ENCODE measurements around the gene FXYD2. TPM values are rescaled to one million over a fixed set of nuclear protein-coding genes. Genes with fewer than 3 reads are reported as not detected.

Gene FXYD2
- total RNA-seq: 0.48 and 0.51 TPM in 2 replicates

- Mint-ChIP-seq H3K4me1 (ENCODE audit: low read depth) (peaks cover 30% of the 10 kb centered on the region), H3K27me3 (ENCODE audit: low read depth) (no peaks in the 10 kb centered on the region), H3K27ac (no peak within 1 kb of the TSS), H3K9me3 (no peaks in the 10 kb centered on the region), H3K36me3 (ENCODE audit: low read depth) (no peaks in the 10 kb centered on the region), H3K4me3 (ENCODE audit: low read depth) (no peak within 1 kb of the TSS)
- DNase-seq (ENCODE audit: low spot score): no peak
- intact Hi-C loops (cut with micrococcal nuclease): no loop called here
Observed at GRCh38 chr11:117824571-117825537, at the start of gene FXYD2. Gene FXYD2, minus strand, starts transcription at chr11:117824744. Its CDS starts 66 bp downstream, at chr11:117824678.

GRCh38 chr11:117873828-117874125 is 49.2 kb upstream of the FXYD2 start:
- H3K27me3 Mint-ChIP-seq (ENCODE audit: low read depth): peaks cover 51% of the 10 kb centered on the region

GRCh38 chr11:117872975-117873827 is 48.7 kb upstream of the FXYD2 start:
- peaks cover 15% of the 10 kb centered on the region for H3K4me1 Mint-ChIP-seq (ENCODE audit: low read depth)
- DNase-seq (ENCODE audit: low spot score): no peak
- intact Hi-C loops (cut with micrococcal nuclease): no loop called here
- no peak overlapping the region for H3K4me3 Mint-ChIP-seq (ENCODE audit: low read depth)
- no peaks in the 10 kb centered on the region for H3K36me3 Mint-ChIP-seq (ENCODE audit: low read depth)
- H3K27me3 Mint-ChIP-seq (ENCODE audit: low read depth): peaks cover 46% of the 10 kb centered on the region
- no peak overlapping the region for H3K27ac Mint-ChIP-seq
- H3K9me3 Mint-ChIP-seq: no peaks in the 10 kb centered on the region

More at GRCh38 chr11:117873828-117874125, 49.2 kb upstream of the FXYD2 start:
- H3K9me3 Mint-ChIP-seq: no peaks in the 10 kb centered on the region
- H3K4me3 Mint-ChIP-seq (ENCODE audit: low read depth): no peak overlapping the region
- no peak overlapping the region for H3K27ac Mint-ChIP-seq
- no peaks in the 10 kb centered on the region for H3K36me3 Mint-ChIP-seq (ENCODE audit: low read depth)
- intact Hi-C loops (cut with micrococcal nuclease): no loop called here
- no peak for DNase-seq (ENCODE audit: low spot score)
- peaks cover 15% of the 10 kb centered on the region for H3K4me1 Mint-ChIP-seq (ENCODE audit: low read depth)

- intact Hi-C loops (cut with micrococcal nuclease): no loop called here
- no peaks in the 10 kb centered on the region for H3K9me3 Mint-ChIP-seq
- DNase-seq (ENCODE audit: low spot score): no peak
- no peak overlapping the region for H3K27ac Mint-ChIP-seq
- H3K36me3 Mint-ChIP-seq (ENCODE audit: low read depth): no peaks in the 10 kb centered on the region
- H3K4me3 Mint-ChIP-seq (ENCODE audit: low read depth): no peak overlapping the region
- H3K4me1 Mint-ChIP-seq (ENCODE audit: low read depth): peaks cover 15% of the 10 kb centered on the region
- peaks cover 40% of the 10 kb centered on the region for H3K27me3 Mint-ChIP-seq (ENCODE audit: low read depth)
Observed at GRCh38 chr11:117872420-117872961, 47.9 kb upstream of the FXYD2 start.

GRCh38 chr11:117871784-117872183 is 47.2 kb upstream of the FXYD2 start:
- intact Hi-C loops (cut with micrococcal nuclease): no loop called here
- Mint-ChIP-seq H3K4me3 (ENCODE audit: low read depth) (no peak overlapping the region), H3K27ac (no peak overlapping the region), H3K27me3 (ENCODE audit: low read depth) (peaks cover 37% of the 10 kb centered on the region), H3K36me3 (ENCODE audit: low read depth) (no peaks in the 10 kb centered on the region), H3K9me3 (no peaks in the 10 kb centered on the region), H3K4me1 (ENCODE audit: low read depth) (peaks cover 13% of the 10 kb centered on the region)
- no peak for DNase-seq (ENCODE audit: low spot score)

GRCh38 chr11:117871160-117871559 is 46.6 kb upstream of the FXYD2 start:
- Mint-ChIP-seq H3K4me1 (ENCODE audit: low read depth) (peaks cover 10% of the 10 kb centered on the region), H3K4me3 (ENCODE audit: low read depth) (no peak overlapping the region), H3K9me3 (no peaks in the 10 kb centered on the region), H3K27ac (no peak overlapping the region), H3K36me3 (ENCODE audit: low read depth) (no peaks in the 10 kb centered on the region), H3K27me3 (ENCODE audit: low read depth) (peaks cover 35% of the 10 kb centered on the region)
- intact Hi-C loops (cut with micrococcal nuclease): no loop called here
- DNase-seq (ENCODE audit: low spot score): no peak

- Mint-ChIP-seq H3K9me3 (no peaks in the 10 kb centered on the region), H3K4me1 (ENCODE audit: low read depth) (peaks cover 7% of the 10 kb centered on the region), H3K27me3 (ENCODE audit: low read depth) (peaks cover 27% of the 10 kb centered on the region), H3K36me3 (ENCODE audit: low read depth) (no peaks in the 10 kb centered on the region), H3K4me3 (ENCODE audit: low read depth) (no peak overlapping the region), H3K27ac (no peak overlapping the region)
- no peak for DNase-seq (ENCODE audit: low spot score)
- intact Hi-C loops (cut with micrococcal nuclease): no loop called here
Observed at GRCh38 chr11:117870103-117870952, 45.8 kb upstream of the FXYD2 start.

- peaks cover 22% of the 10 kb centered on the region for H3K27me3 Mint-ChIP-seq (ENCODE audit: low read depth)
Observed at GRCh38 chr11:117869604-117870003, 45.1 kb upstream of the FXYD2 start.

GRCh38 chr11:117868815-117869561 is 44.4 kb upstream of the FXYD2 start:
- Mint-ChIP-seq H3K27ac (no peak overlapping the region), H3K36me3 (ENCODE audit: low read depth) (no peaks in the 10 kb centered on the region), H3K4me1 (ENCODE audit: low read depth) (peaks cover 3% of the 10 kb centered on the region), H3K4me3 (ENCODE audit: low read depth) (no peak overlapping the region), H3K9me3 (no peaks in the 10 kb centered on the region), H3K27me3 (ENCODE audit: low read depth) (peaks cover 23% of the 10 kb centered on the region)
- DNase-seq (ENCODE audit: low spot score): no peak
- intact Hi-C loops (cut with micrococcal nuclease): no loop called here

More at GRCh38 chr11:117869604-117870003, 45.1 kb upstream of the FXYD2 start:
- DNase-seq (ENCODE audit: low spot score): no peak
- Mint-ChIP-seq H3K4me1 (ENCODE audit: low read depth) (peaks cover 3% of the 10 kb centered on the region), H3K27ac (no peak overlapping the region), H3K9me3 (no peaks in the 10 kb centered on the region), H3K36me3 (ENCODE audit: low read depth) (no peaks in the 10 kb centered on the region), H3K4me3 (ENCODE audit: low read depth) (no peak overlapping the region)
- intact Hi-C loops (cut with micrococcal nuclease): no loop called here

- DNase-seq (ENCODE audit: low spot score): no peak
- intact Hi-C loops (cut with micrococcal nuclease): no loop called here
- H3K9me3 Mint-ChIP-seq: no peaks in the 10 kb centered on the region
- H3K27ac Mint-ChIP-seq: no peak overlapping the region
- H3K36me3 Mint-ChIP-seq (ENCODE audit: low read depth): no peaks in the 10 kb centered on the region
- no peak overlapping the region for H3K4me3 Mint-ChIP-seq (ENCODE audit: low read depth)
- peaks cover 20% of the 10 kb centered on the region for H3K27me3 Mint-ChIP-seq (ENCODE audit: low read depth)
- peaks cover 2% of the 10 kb centered on the region for H3K4me1 Mint-ChIP-seq (ENCODE audit: low read depth)
Observed at GRCh38 chr11:117868088-117868487, 43.5 kb upstream of the FXYD2 start.

GRCh38 chr11:117866526-117866925 is 42.0 kb upstream of the FXYD2 start:
- Mint-ChIP-seq H3K4me3 (ENCODE audit: low read depth) (no peak overlapping the region), H3K9me3 (no peaks in the 10 kb centered on the region), H3K27me3 (ENCODE audit: low read depth) (peaks cover 14% of the 10 kb centered on the region), H3K4me1 (ENCODE audit: low read depth) (peaks cover 4% of the 10 kb centered on the region), H3K27ac (no peak overlapping the region), H3K36me3 (ENCODE audit: low read depth) (no peaks in the 10 kb centered on the region)
- DNase-seq (ENCODE audit: low spot score): no peak
- intact Hi-C loops (cut with micrococcal nuclease): no loop called here
